ENCODE measurements around the gene ELOVL2. TPM values are rescaled to one million over a fixed set of nuclear protein-coding genes. Genes with fewer than 3 reads are reported as not detected.

ELOVL2 gene
- total and polyA plus RNA-seq, 7 experiments from 2014 or later, result not detected

- DNase-seq (no peak), ATAC-seq (no peak)
- H3K36me3 ChIP-seq (ENCODE audit: control insufficient read depth in 2 of 3, insufficient read depth in 3 of 3, low read length in 3 of 3), result no peaks in the 10 kb centered on the region
- Mint-ChIP-seq H3K27me3 (peaks cover 20 to 35% (median 32%) of the 10 kb centered on the region in 5 donors), H3K9me3 (peaks cover 0 to 2% (median 0%) of the 10 kb centered on the region in 11 donors), H3K4me1 (no peaks in the 10 kb centered on the region), H3K36me3 (no peaks in the 10 kb centered on the region), H3K4me3 (no peak overlapping the region), H3K27ac (no peak overlapping the region)
- no peaks in the 10 kb centered on the region for H3K27me3 ChIP-seq (ENCODE audit: control insufficient read depth in 2 of 2, insufficient read depth in 2 of 2, low read length in 2 of 2)
- ChIA-PET CTCF (no interaction called here), POLR2A (no interaction called here)
- H3K4me3 ChIP-seq (ENCODE audit: low read length), result no peak overlapping the region
- no peaks in the 10 kb centered on the region for H3K9me3 ChIP-seq (ENCODE audit: control insufficient read depth in 2 of 3, low read length in 3 of 3)
- H3K27ac ChIP-seq (ENCODE audit: low read depth, low read length), result no peak overlapping the region
- intact Hi-C loops (cut with micrococcal nuclease), result no loop called here
- no peaks in the 10 kb centered on the region for H3K4me1 ChIP-seq (ENCODE audit: control insufficient read depth in 2 of 2, insufficient read depth in 2 of 2, low read length in 2 of 2)
Measured at GRCh38 chr6:11016452-11016851, 27.7 kb downstream of the ELOVL2 start.

- Histone ChIP-seq H3K27me3 (ENCODE audit: control insufficient read depth in 2 of 2, insufficient read depth in 2 of 2, low read length in 2 of 2) (no peaks in the 10 kb centered on the region), H3K4me3 (ENCODE audit: low read length) (no peak overlapping the region), H3K27ac (ENCODE audit: low read depth, low read length) (no peak overlapping the region), H3K36me3 (ENCODE audit: control insufficient read depth in 2 of 3, insufficient read depth in 3 of 3, low read length in 3 of 3) (no peaks in the 10 kb centered on the region), H3K9me3 (ENCODE audit: control insufficient read depth in 2 of 3, low read length in 3 of 3) (no peaks in the 10 kb centered on the region), H3K4me1 (ENCODE audit: control insufficient read depth in 2 of 2, insufficient read depth in 2 of 2, low read length in 2 of 2) (no peaks in the 10 kb centered on the region)
- no peak overlapping the region for H3K4me3 Mint-ChIP-seq
- peaks cover 18 to 37% (median 27%) of the 10 kb centered on the region in 5 donors for H3K27me3 Mint-ChIP-seq
- CTCF ChIA-PET, result no interaction called here
- H3K4me1 Mint-ChIP-seq, result no peaks in the 10 kb centered on the region
- POLR2A ChIA-PET, result no interaction called here
- H3K36me3 Mint-ChIP-seq, result no peaks in the 10 kb centered on the region
- H3K27ac Mint-ChIP-seq, result no peak overlapping the region
- peaks cover 0 to 2% (median 0%) of the 10 kb centered on the region in 11 donors for H3K9me3 Mint-ChIP-seq
- no peak for ATAC-seq
- DNase-seq, result no peak
- intact Hi-C loops (cut with micrococcal nuclease), result no loop called here
Measured at GRCh38 chr6:11015102-11015501, 29.0 kb downstream of the ELOVL2 start.

- peaks cover 23 to 44% (median 34%) of the 10 kb centered on the region in 5 donors for H3K27me3 Mint-ChIP-seq
- Histone ChIP-seq H3K27ac (ENCODE audit: low read depth, low read length) (no peak overlapping the region), H3K36me3 (ENCODE audit: control insufficient read depth in 2 of 3, insufficient read depth in 3 of 3, low read length in 3 of 3) (no peaks in the 10 kb centered on the region), H3K4me3 (ENCODE audit: low read length) (no peak overlapping the region), H3K9me3 (ENCODE audit: control insufficient read depth in 2 of 3, low read length in 3 of 3) (no peaks in the 10 kb centered on the region), H3K27me3 (ENCODE audit: control insufficient read depth in 2 of 2, insufficient read depth in 2 of 2, low read length in 2 of 2) (no peaks in the 10 kb centered on the region), H3K4me1 (ENCODE audit: control insufficient read depth in 2 of 2, insufficient read depth in 2 of 2, low read length in 2 of 2) (no peaks in the 10 kb centered on the region)
- ChIA-PET CTCF (no interaction called here), POLR2A (no interaction called here)
- no peak overlapping the region for H3K4me3 Mint-ChIP-seq
- no peaks in the 10 kb centered on the region for H3K4me1 Mint-ChIP-seq
- no peaks in the 10 kb centered on the region for H3K36me3 Mint-ChIP-seq
- no peak overlapping the region for H3K27ac Mint-ChIP-seq
- ATAC-seq (no peak), DNase-seq (no peak)
- peaks cover 0 to 2% (median 0%) of the 10 kb centered on the region in 11 donors for H3K9me3 Mint-ChIP-seq
- intact Hi-C loops (cut with micrococcal nuclease), result no loop called here
Measured at GRCh38 chr6:11013721-11014070, 30.4 kb downstream of the ELOVL2 start.

GRCh38 chr6:11012976-11013720 is 31.0 kb downstream of the ELOVL2 start:
- no peaks in the 10 kb centered on the region for H3K9me3 ChIP-seq (ENCODE audit: control insufficient read depth in 2 of 3, low read length in 3 of 3)
- no peak overlapping the region for H3K27ac ChIP-seq (ENCODE audit: low read depth, low read length)
- ATAC-seq, result no peak
- POLR2A ChIA-PET, result no interaction called here
- intact Hi-C loops (cut with micrococcal nuclease), result no loop called here
- Mint-ChIP-seq H3K36me3 (no peaks in the 10 kb centered on the region), H3K4me1 (no peaks in the 10 kb centered on the region), H3K9me3 (peaks cover 0 to 1% (median 0%) of the 10 kb centered on the region in 11 donors), H3K27ac (no peak overlapping the region), H3K27me3 (peaks cover 23 to 44% (median 34%) of the 10 kb centered on the region in 5 donors), H3K4me3 (no peak overlapping the region)
- no peaks in the 10 kb centered on the region for H3K36me3 ChIP-seq (ENCODE audit: control insufficient read depth in 2 of 3, insufficient read depth in 3 of 3, low read length in 3 of 3)
- H3K27me3 ChIP-seq (ENCODE audit: control insufficient read depth in 2 of 2, insufficient read depth in 2 of 2, low read length in 2 of 2), result no peaks in the 10 kb centered on the region
- no peak overlapping the region for H3K4me3 ChIP-seq (ENCODE audit: low read length)
- DNase-seq, result no peak
- H3K4me1 ChIP-seq (ENCODE audit: control insufficient read depth in 2 of 2, insufficient read depth in 2 of 2, low read length in 2 of 2), result no peaks in the 10 kb centered on the region
- CTCF ChIA-PET, result no interaction called here

GRCh38 chr6:11012295-11012754 is 31.8 kb downstream of the ELOVL2 start:
- Mint-ChIP-seq H3K27me3 (peaks cover 25 to 41% (median 34%) of the 10 kb centered on the region in 5 donors), H3K4me3 (no peak overlapping the region), H3K9me3 (peaks cover 0 to 1% (median 0%) of the 10 kb centered on the region in 11 donors), H3K27ac (no peak overlapping the region), H3K4me1 (no peaks in the 10 kb centered on the region), H3K36me3 (no peaks in the 10 kb centered on the region)
- Histone ChIP-seq H3K4me3 (ENCODE audit: low read length) (no peak overlapping the region), H3K36me3 (ENCODE audit: control insufficient read depth in 2 of 3, insufficient read depth in 3 of 3, low read length in 3 of 3) (no peaks in the 10 kb centered on the region), H3K4me1 (ENCODE audit: control insufficient read depth in 2 of 2, insufficient read depth in 2 of 2, low read length in 2 of 2) (no peaks in the 10 kb centered on the region), H3K27ac (ENCODE audit: low read depth, low read length) (no peak overlapping the region), H3K9me3 (ENCODE audit: control insufficient read depth in 2 of 3, low read length in 3 of 3) (no peaks in the 10 kb centered on the region), H3K27me3 (ENCODE audit: control insufficient read depth in 2 of 2, insufficient read depth in 2 of 2, low read length in 2 of 2) (no peaks in the 10 kb centered on the region)
- DNase-seq (no peak), ATAC-seq (no peak)
- intact Hi-C loops (cut with micrococcal nuclease), result no loop called here
- POLR2A ChIA-PET, result no interaction called here
- CTCF ChIA-PET, result no interaction called here

GRCh38 chr6:11011787-11012234 is 32.3 kb downstream of the ELOVL2 start:
- Mint-ChIP-seq H3K27ac (no peak overlapping the region), H3K36me3 (no peaks in the 10 kb centered on the region), H3K27me3 (peaks cover 25 to 41% (median 34%) of the 10 kb centered on the region in 5 donors), H3K4me1 (no peaks in the 10 kb centered on the region), H3K4me3 (no peak overlapping the region), H3K9me3 (peaks cover 0 to 1% (median 0%) of the 10 kb centered on the region in 11 donors)
- ChIA-PET POLR2A (no interaction called here), CTCF (no interaction called here)
- H3K9me3 ChIP-seq (ENCODE audit: control insufficient read depth in 2 of 3, low read length in 3 of 3), result no peaks in the 10 kb centered on the region
- no peaks in the 10 kb centered on the region for H3K36me3 ChIP-seq (ENCODE audit: control insufficient read depth in 2 of 3, insufficient read depth in 3 of 3, low read length in 3 of 3)
- no peaks in the 10 kb centered on the region for H3K4me1 ChIP-seq (ENCODE audit: control insufficient read depth in 2 of 2, insufficient read depth in 2 of 2, low read length in 2 of 2)
- no peaks in the 10 kb centered on the region for H3K27me3 ChIP-seq (ENCODE audit: control insufficient read depth in 2 of 2, insufficient read depth in 2 of 2, low read length in 2 of 2)
- ATAC-seq (no peak), DNase-seq (no peak)
- intact Hi-C loops (cut with micrococcal nuclease), result no loop called here
- H3K27ac ChIP-seq (ENCODE audit: low read depth, low read length), result no peak overlapping the region
- no peak overlapping the region for H3K4me3 ChIP-seq (ENCODE audit: low read length)

GRCh38 chr6:11009353-11009752 is 34.8 kb downstream of the ELOVL2 start:
- H3K36me3 ChIP-seq (ENCODE audit: control insufficient read depth in 2 of 3, insufficient read depth in 3 of 3, low read length in 3 of 3), result no peaks in the 10 kb centered on the region
- H3K9me3 ChIP-seq (ENCODE audit: control insufficient read depth in 2 of 3, low read length in 3 of 3), result no peaks in the 10 kb centered on the region
- H3K4me3 Mint-ChIP-seq, result no peak overlapping the region
- no peaks in the 10 kb centered on the region for H3K4me1 Mint-ChIP-seq
- H3K4me1 ChIP-seq (ENCODE audit: control insufficient read depth in 2 of 2, insufficient read depth in 2 of 2, low read length in 2 of 2), result no peaks in the 10 kb centered on the region
- no peak overlapping the region for H3K27ac Mint-ChIP-seq
- CTCF ChIA-PET, result no interaction called here
- no peaks in the 10 kb centered on the region for H3K27me3 ChIP-seq (ENCODE audit: control insufficient read depth in 2 of 2, insufficient read depth in 2 of 2, low read length in 2 of 2)
- POLR2A ChIA-PET, result no interaction called here
- H3K9me3 Mint-ChIP-seq, result no peaks in the 10 kb centered on the region
- peaks cover 19 to 31% (median 22%) of the 10 kb centered on the region in 5 donors for H3K27me3 Mint-ChIP-seq
- intact Hi-C loops (cut with micrococcal nuclease), result no loop called here
- no peaks in the 10 kb centered on the region for H3K36me3 Mint-ChIP-seq
- no peak overlapping the region for H3K27ac ChIP-seq (ENCODE audit: low read depth, low read length)
- ATAC-seq (no peak), DNase-seq (no peak)
- H3K4me3 ChIP-seq (ENCODE audit: low read length), result no peak overlapping the region

Data from naive thymus-derived CD4-positive, alpha-beta T cell (primary cell).